Neural cell (in vitro differentiated cells): ENCODE measurements around the gene ACTN4.

Source experiments
- EP300 ChIP-seq: fragments of 450-650 bp; conservative IDR thresholded peaks from 2 replicates; pipeline ENCODE4 v1.6.1; 2014; ENCODE audit warnings: antibody characterized with exemption, mild to moderate bottlenecking, moderate library complexity; ENCODE audit not compliant: poor library complexity, severe bottlenecking
- EZH2 ChIP-seq: fragments of 200-600, 300-800 bp; shearing (Covaris generic), sonication (generic); IDR thresholded peaks from 2 replicates; pipeline ENCODE4 v1.6.1; 2014; ENCODE audit warnings: antibody characterized with exemption, low read length, borderline replicate concordance, mild to moderate bottlenecking; ENCODE audit not compliant: insufficient read depth, poor library complexity, severe bottlenecking
- MXI1 ChIP-seq: fragments of 450-650 bp; conservative IDR thresholded peaks from 2 replicates; pipeline ENCODE4 v1.6.1; 2014; ENCODE audit warnings: antibody characterized with exemption, mild to moderate bottlenecking; ENCODE audit not compliant: poor library complexity, severe bottlenecking
- POLR2AphosphoS5 ChIP-seq: IDR thresholded peaks from 2 replicates; pipeline ENCODE4 v1.6.1; 2012
- RAD21 ChIP-seq: fragments of 450-650 bp; conservative IDR thresholded peaks from 2 replicates; pipeline ENCODE4 v1.6.1; 2014; ENCODE audit warnings: antibody characterized with exemption, mild to moderate bottlenecking, moderate library complexity
- TF ChIP-seq, protein P1 (sequence below): fragments of 450-650 bp; IDR thresholded peaks from 2 replicates; pipeline ENCODE4 v1.5.1; 2014; ENCODE audit warnings: antibody characterized with exemption, mild to moderate bottlenecking, moderate library complexity; ENCODE audit not compliant: poor library complexity, severe bottlenecking

DNA sequence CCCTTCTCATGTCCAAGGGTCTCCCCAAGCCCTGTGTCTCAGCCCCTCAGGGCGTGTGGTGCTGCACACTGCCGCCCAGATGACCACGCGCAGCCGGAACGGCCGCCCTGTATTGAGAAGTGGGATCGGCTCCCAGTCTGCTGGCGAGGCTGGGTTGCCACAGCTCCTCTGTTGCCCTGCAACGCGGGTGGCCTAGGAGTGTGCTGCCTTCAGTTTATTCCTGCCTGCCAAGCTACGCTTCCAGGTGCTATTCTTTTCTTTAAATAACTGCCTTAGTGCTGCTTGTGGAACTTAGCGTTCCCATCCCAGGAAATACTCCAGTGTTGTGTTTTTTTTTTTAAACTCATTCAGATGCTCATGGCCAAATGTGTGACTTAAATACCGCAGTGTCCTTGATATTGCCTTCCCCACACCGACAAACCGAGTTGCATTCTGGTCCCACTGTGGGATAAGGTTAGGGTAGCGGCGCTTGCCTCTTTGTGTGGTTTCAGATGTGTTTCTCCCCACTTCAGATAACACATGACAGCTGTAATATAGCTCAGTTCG, 16.6 kb downstream of the ACTN4 start:
- TF ChIP-seq EZH2, result no peak
- TF ChIP-seq, protein P1, sequence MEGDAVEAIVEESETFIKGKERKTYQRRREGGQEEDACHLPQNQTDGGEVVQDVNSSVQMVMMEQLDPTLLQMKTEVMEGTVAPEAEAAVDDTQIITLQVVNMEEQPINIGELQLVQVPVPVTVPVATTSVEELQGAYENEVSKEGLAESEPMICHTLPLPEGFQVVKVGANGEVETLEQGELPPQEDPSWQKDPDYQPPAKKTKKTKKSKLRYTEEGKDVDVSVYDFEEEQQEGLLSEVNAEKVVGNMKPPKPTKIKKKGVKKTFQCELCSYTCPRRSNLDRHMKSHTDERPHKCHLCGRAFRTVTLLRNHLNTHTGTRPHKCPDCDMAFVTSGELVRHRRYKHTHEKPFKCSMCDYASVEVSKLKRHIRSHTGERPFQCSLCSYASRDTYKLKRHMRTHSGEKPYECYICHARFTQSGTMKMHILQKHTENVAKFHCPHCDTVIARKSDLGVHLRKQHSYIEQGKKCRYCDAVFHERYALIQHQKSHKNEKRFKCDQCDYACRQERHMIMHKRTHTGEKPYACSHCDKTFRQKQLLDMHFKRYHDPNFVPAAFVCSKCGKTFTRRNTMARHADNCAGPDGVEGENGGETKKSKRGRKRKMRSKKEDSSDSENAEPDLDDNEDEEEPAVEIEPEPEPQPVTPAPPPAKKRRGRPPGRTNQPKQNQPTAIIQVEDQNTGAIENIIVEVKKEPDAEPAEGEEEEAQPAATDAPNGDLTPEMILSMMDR, result no peak
- TF ChIP-seq MXI1, result no peak
- no peak for TF ChIP-seq POLR2AphosphoS5
- TF ChIP-seq EP300, result no peak
- TF ChIP-seq RAD21, result no peak
